ENCODE measurements around the gene C13orf46.

Gene C13orf46

GRCh38 chr13:113996912-113997745 lies 23.3 kb upstream of the C13orf46 start:
- TF ChIP-seq ZFX (IDR thresholded peaks at IDR 0.05; ENCODE audit: borderline replicate concordance): no peak
- TF ChIP-seq, protein P1, sequence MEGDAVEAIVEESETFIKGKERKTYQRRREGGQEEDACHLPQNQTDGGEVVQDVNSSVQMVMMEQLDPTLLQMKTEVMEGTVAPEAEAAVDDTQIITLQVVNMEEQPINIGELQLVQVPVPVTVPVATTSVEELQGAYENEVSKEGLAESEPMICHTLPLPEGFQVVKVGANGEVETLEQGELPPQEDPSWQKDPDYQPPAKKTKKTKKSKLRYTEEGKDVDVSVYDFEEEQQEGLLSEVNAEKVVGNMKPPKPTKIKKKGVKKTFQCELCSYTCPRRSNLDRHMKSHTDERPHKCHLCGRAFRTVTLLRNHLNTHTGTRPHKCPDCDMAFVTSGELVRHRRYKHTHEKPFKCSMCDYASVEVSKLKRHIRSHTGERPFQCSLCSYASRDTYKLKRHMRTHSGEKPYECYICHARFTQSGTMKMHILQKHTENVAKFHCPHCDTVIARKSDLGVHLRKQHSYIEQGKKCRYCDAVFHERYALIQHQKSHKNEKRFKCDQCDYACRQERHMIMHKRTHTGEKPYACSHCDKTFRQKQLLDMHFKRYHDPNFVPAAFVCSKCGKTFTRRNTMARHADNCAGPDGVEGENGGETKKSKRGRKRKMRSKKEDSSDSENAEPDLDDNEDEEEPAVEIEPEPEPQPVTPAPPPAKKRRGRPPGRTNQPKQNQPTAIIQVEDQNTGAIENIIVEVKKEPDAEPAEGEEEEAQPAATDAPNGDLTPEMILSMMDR (IDR thresholded peaks at IDR 0.05): no peak
- H3K27ac ChIP-seq: no peak overlapping the region

DNA sequence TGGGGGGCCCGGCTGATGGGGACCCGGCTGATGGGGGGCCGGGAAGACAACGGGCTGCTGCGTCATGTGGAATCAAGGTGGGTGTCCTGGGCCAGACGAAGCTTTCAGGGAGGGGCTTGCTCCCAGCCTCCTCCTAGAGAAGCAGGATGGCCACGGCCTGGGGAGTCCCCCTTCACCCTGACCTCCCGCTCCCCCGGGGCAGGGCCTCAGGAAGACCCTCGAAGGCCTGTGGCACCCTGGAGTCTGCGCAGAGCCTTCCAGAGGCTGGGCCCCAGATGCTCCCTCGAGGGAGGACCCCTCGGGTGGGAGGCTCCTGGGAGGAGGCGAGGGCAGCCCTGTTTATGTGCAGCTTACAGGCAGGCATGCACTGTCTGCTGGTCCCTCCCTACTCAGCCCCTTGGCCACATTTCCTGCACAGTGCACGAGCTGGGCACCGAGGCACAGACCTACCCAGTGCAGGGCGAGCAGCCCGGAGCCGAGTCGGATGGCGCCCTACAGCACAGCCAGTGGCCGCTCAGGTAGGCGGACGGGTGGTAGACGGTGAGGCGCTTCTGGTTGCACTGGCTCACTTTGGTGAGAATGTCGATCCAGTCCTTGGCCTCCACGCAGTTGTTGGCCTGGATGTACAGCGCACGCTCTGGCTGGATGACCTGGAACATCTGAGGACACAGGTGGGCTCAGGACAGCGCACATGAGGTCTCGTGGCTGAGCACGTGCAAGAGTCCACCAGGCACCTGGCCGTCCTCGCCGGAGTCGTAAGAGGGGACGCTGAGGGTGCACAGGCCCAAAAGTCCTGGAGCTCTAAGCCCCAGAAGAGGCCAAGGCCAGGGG lies 22.4 kb upstream of the C13orf46 start:
- no peak overlapping the region for H3K27ac ChIP-seq
- TF ChIP-seq, protein P1 (IDR thresholded peaks at IDR 0.05): no peak
- TF ChIP-seq ZFX (IDR thresholded peaks at IDR 0.05; ENCODE audit: borderline replicate concordance): no peak

GRCh38 chr13:113995051-113995601 lies 21.2 kb upstream of the C13orf46 start:
- H3K27ac ChIP-seq: no peak overlapping the region
- TF ChIP-seq, protein P1 (IDR thresholded peaks at IDR 0.05): no peak
- no peak for TF ChIP-seq ZFX (IDR thresholded peaks at IDR 0.05; ENCODE audit: borderline replicate concordance)

DNA sequence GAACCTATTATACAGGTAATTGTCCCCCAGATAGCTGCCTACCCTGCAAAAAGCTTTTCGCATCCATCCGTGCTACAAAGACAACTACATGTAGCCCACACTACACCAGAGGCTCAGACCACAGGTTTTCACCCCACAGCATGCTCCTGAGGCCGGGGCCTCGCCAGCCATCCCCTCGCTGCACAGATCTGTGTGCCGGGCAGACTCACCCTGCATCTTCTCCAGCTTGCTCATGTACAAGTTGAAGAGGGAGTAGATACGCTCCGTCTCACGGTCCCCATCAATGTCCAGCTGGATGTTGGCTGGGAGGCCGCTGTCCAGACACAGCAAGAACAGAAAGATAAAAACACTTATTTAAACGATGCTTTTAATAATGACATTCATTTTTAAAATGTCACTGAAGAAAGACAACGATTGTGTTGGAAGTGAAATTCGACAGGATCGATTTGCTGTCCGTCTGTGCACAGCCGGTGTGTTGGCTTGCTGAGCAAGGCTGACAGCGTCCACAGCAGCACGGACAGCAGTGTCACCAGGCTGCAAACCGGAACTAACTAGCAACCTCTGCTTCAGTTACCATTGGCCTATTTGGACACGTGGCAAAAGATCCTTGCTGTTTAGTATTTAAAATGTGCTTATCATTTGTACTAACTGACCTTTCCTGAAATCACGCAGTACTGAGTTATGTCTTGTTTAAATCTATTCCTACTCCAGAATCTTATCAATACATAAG lies 18.6 kb upstream of the C13orf46 start:
- no peak overlapping the region for H3K27ac ChIP-seq
- no peak for TF ChIP-seq ZFX (IDR thresholded peaks at IDR 0.05; ENCODE audit: borderline replicate concordance)
- TF ChIP-seq, protein P1 (IDR thresholded peaks at IDR 0.05): no peak

DNA sequence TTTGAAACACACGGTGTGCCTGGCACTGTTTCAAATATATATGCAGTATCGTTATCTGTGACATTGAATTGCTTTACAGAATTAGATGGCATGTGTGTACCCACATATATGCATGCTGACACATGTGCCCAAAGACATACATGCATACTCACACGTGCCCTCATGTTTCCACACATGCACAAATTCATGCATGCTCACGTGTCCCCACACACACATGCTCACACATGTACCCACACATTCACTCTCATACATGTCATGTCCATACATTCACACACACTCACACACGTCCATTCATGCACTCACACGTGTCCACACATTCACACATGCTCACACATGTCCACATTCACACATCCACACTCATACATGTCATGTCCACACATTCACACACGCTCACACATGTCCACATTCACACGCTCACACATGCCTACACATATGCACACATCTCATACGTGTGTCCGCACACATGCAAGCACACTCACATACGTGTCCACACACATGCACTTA lies 17.9 kb upstream of the C13orf46 start:
- no peak overlapping the region for H3K27ac ChIP-seq
- no peak for TF ChIP-seq ZFX (IDR thresholded peaks at IDR 0.05; ENCODE audit: borderline replicate concordance)
- TF ChIP-seq, protein P1 (IDR thresholded peaks at IDR 0.05): no peak

DNA sequence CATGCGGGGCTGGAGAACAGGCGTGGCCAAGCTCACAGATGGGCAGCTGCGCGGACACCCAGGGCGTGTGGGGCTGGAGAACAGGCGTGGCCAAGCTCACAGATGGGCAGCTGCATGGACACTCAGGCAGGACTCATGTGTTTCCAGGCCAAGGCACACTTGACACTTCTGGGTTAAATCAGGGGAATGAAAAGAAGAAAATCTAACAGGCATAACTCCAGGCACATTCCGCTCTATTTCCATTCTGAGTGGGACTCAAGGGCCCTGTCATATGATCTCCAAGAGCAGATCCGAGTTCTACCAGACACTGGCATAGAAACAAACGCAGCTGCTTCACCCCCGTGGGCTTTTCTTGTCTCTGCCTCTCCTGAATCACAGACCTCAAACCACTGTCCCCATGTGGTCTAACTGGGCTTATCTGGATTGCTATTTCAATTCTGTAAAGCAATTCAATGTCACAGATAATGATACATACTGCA lies 17.4 kb upstream of the C13orf46 start:
- no peak overlapping the region for H3K27ac ChIP-seq
- no peak for TF ChIP-seq ZFX (IDR thresholded peaks at IDR 0.05; ENCODE audit: borderline replicate concordance)
- TF ChIP-seq, protein P1 (IDR thresholded peaks at IDR 0.05): no peak

All from 22Rv1 (cell line).